Gastroesophageal sphincter (tissue), 4 donors: ENCODE data around the gene GPATCH8. TPM values are rescaled to one million over a fixed set of nuclear protein-coding genes. Genes with fewer than 3 reads are reported as not detected.
"Not testable (repeated sequence)": the region's sequence is repeated elsewhere in the genome, so short reads cannot be mapped to it uniquely, and the experiment has no call there.

Source experiments
- ATAC-seq: fragments of 150-250 bp; one replicate; pipeline ENCODE4 v1.9.1; 2016; ENCODE audit warnings: mild to moderate bottlenecking, moderate library complexity
- H3K27ac ChIP-seq, 4 donors: fragments of 200-600 bp; sonication (generic) in 3 of 4; 1 replicate in 3 of 4; 2 replicates in 1 of 4; pipeline ENCODE4 v1.5.1; 2016 to 2019
- H3K27me3 ChIP-seq: fragments of 200-600 bp; sonication (generic); one replicate; pipeline ENCODE4 v1.5.1; 2019
- H3K36me3 ChIP-seq, 2 donors: fragments of 200-600 bp; sonication (generic); one replicate each; pipeline ENCODE4 v1.5.1; 2019; ENCODE audit warnings: control low read depth in 1 of 2
- H3K4me1 ChIP-seq, 3 donors: fragments of 200-600 bp; sonication (generic); 1 replicate in 2 of 3; 2 replicates in 1 of 3; pipeline ENCODE4 v1.5.1; 2016 to 2019; ENCODE audit warnings: control low read depth in 2 of 3
- H3K4me3 ChIP-seq, 2 donors: fragments of 200-600 bp; sonication (generic); one replicate each; pipeline ENCODE4 v1.5.1; 2019; ENCODE audit warnings: mild to moderate bottlenecking in 1 of 2, moderate library complexity in 1 of 2
- H3K9me3 ChIP-seq, 3 donors: fragments of 200-600 bp; sonication (generic); one replicate each; pipeline ENCODE4 v1.5.1; 2017 to 2019; ENCODE audit warnings: control low read depth in 2 of 3
- EP300 ChIP-seq: sonication (generic); formaldehyde crosslinking; IDR thresholded peaks from one replicate; pipeline ENCODE4 v1.6.1; 2017; ENCODE audit warnings: antibody characterized with exemption, mild to moderate bottlenecking
- POLR2A ChIP-seq, 2 donors: fragments of 450-650 bp; IDR thresholded peaks; one replicate each; pipeline ENCODE4 v1.6.1; 2017; ENCODE audit warnings: antibody characterized with exemption in 2 of 2, mild to moderate bottlenecking in 2 of 2, moderate library complexity in 1 of 2
- POLR2AphosphoS5 ChIP-seq: sonication (generic); formaldehyde crosslinking; IDR thresholded peaks from one replicate; pipeline ENCODE4 v1.6.1; 2017; ENCODE audit warnings: antibody characterized with exemption
- WGBS, 2 donors: methylation state at CpG; one replicate each; pipeline ENCODE4 v1.1.5; 2018; ENCODE audit warnings: low coverage in 1 of 2; 5-methylcytosine and 5-hydroxymethylcytosine counted together
- total RNA-seq, 4 donors: library from RNA; depleted of rRNA; stranded (reverse); fragments of >200 nt; gene quantifications; one replicate each; pipeline ENCODE4 v1.1.0, GENCODE V29; 2016
- TF ChIP-seq, protein P1 (sequence below), 4 experiments: fragments of 200-600 bp in 2 of 4; fragments of 450-650 bp in 2 of 4; sonication (generic) in 1 of 4; IDR thresholded peaks; one replicate each; pipeline ENCODE4 v1.5.1; 2017 to 2019; ENCODE audit warnings: antibody characterized with exemption in 4 of 4, mild to moderate bottlenecking in 2 of 4, moderate library complexity in 2 of 4

GPATCH8 gene
- total RNA-seq, 4 donors from 2014 or later = 21.8 to 54.6 (median 33.9) TPM

DNA sequence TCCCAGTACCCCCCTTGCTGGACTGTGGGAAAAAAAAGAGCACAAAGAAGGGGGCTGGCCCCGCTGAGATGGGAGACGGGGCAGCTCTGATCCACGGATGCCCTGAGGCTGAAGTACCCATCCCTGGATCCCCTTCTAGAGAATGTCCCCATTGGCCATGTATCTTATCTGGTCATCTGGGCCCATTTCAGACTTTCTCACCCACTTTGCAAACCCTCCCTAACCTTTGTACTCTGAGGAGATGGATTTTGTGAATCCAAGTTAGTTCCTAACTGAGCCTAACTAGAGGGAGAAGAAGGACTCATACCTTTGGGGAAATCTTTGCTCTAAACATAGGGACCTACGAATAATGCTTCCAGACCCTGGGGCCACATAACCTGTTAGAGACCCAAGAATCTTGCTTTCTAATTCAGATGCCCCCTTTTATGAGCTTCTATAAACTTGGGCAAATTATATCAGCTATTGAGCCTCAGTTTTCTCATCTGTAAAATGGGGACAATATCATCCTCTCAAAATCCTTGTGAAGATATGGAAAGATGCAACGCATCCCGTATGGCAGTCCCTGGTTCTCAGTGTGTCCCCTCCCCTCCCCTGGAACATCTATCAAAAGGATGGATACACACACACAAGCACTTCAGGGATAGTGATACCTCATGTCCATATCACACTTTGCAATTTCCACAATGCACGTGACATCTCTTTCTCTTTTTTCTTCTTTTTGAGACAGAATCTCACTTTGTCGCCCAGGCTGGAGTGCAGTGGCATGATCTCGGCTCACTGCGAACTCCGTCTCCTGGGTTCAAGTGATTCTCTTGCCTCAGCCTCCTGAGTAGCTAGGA lies 37.3 kb upstream of the GPATCH8 start:
- H3K27me3 ChIP-seq = peaks cover 57% of the 10 kb centered on the region
- H3K9me3 ChIP-seq = no peaks in the 10 kb centered on the region
- TF ChIP-seq, protein P1, sequence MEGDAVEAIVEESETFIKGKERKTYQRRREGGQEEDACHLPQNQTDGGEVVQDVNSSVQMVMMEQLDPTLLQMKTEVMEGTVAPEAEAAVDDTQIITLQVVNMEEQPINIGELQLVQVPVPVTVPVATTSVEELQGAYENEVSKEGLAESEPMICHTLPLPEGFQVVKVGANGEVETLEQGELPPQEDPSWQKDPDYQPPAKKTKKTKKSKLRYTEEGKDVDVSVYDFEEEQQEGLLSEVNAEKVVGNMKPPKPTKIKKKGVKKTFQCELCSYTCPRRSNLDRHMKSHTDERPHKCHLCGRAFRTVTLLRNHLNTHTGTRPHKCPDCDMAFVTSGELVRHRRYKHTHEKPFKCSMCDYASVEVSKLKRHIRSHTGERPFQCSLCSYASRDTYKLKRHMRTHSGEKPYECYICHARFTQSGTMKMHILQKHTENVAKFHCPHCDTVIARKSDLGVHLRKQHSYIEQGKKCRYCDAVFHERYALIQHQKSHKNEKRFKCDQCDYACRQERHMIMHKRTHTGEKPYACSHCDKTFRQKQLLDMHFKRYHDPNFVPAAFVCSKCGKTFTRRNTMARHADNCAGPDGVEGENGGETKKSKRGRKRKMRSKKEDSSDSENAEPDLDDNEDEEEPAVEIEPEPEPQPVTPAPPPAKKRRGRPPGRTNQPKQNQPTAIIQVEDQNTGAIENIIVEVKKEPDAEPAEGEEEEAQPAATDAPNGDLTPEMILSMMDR (IDR thresholded peaks at IDR 0.05) = no peak
- TF ChIP-seq EP300 = no peak
- TF ChIP-seq POLR2A (IDR thresholded peaks at IDR 0.05) = no peak
- TF ChIP-seq POLR2AphosphoS5 = no peak
- H3K27ac ChIP-seq = no peak overlapping the region
- H3K4me3 ChIP-seq = no peak overlapping the region
- WGBS, 2 donors = 84 to 93% methylated on average over 3 to 11 of the region's 11 CpGs
- H3K36me3 ChIP-seq = no peaks in the 10 kb centered on the region
- no peak for ATAC-seq
- H3K4me1 ChIP-seq = peaks cover 0 to 5% (median 0%) of the 10 kb centered on the region in 3 donors

DNA sequence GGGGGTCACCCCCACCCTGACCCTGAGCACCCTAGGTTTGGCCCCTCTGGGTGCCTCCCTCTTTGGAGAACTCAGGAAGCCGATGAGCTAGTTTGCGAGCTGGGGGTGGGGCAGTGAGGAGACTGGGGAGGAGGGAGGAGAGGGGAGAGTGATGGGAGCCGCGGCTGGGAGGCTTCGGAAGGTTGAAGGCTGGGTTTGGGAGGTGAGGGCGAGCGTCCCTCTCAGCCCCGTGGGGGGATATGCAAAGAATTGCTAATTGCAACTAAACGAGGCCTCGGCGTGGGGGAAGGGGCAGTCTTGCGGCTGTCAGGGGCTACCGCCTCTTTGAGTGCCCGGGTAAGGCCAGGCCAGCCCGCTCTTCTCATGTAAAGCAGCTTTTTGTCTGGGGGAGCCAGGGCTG lies 36.5 kb upstream of the GPATCH8 start:
- Histone ChIP-seq H3K9me3 (no peaks in the 10 kb centered on the region), H3K27me3 (peaks cover 50% of the 10 kb centered on the region), H3K27ac (no peak overlapping the region), H3K4me3 (no peak overlapping the region), H3K4me1 (peaks cover 0 to 5% (median 0%) of the 10 kb centered on the region in 3 donors), H3K36me3 (no peaks in the 10 kb centered on the region)
- WGBS, 2 donors = 48% methylated on average over 4 of the region's 15 CpGs; no CpG with 5 or more reads in 1 of the 2 donors
- TF ChIP-seq POLR2AphosphoS5 (no peak), EP300 (no peak), POLR2A (IDR thresholded peaks at IDR 0.05) (no peak)
- TF ChIP-seq, protein P1 (IDR thresholded peaks at IDR 0.05) = no peak
- no peak for ATAC-seq

DNA sequence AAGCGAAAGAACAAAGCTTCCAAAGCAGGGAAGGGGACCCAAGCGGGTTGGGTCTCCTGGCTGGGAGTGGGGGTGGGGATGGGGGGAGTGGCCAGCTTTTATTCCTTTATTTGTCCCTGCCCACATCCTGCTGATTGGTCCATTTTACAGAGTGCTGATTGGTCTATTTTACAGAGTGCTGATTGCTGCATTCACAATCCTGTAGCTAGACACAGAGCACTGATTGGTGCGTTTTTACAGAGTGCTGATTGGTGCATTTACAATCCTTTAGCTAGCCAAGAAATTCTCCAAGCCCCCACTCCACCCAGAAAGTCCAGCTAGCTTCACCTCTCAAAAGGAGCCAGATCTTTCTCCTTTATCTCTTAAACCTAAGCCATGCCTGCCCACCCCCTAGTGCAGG lies 34.7 kb upstream of the GPATCH8 start:
- H3K9me3 ChIP-seq, H3K27ac ChIP-seq, ATAC-seq, H3K4me3 ChIP-seq, H3K36me3 ChIP-seq: not testable (repeated sequence)
- 83 to 100% methylated on average over 1 of the region's 3 CpGs for WGBS, 2 donors
- Histone ChIP-seq H3K4me1 (peaks cover 0 to 16% (median 0%) of the 10 kb centered on the region in 3 donors), H3K27me3 (peaks cover 36% of the 10 kb centered on the region)

DNA sequence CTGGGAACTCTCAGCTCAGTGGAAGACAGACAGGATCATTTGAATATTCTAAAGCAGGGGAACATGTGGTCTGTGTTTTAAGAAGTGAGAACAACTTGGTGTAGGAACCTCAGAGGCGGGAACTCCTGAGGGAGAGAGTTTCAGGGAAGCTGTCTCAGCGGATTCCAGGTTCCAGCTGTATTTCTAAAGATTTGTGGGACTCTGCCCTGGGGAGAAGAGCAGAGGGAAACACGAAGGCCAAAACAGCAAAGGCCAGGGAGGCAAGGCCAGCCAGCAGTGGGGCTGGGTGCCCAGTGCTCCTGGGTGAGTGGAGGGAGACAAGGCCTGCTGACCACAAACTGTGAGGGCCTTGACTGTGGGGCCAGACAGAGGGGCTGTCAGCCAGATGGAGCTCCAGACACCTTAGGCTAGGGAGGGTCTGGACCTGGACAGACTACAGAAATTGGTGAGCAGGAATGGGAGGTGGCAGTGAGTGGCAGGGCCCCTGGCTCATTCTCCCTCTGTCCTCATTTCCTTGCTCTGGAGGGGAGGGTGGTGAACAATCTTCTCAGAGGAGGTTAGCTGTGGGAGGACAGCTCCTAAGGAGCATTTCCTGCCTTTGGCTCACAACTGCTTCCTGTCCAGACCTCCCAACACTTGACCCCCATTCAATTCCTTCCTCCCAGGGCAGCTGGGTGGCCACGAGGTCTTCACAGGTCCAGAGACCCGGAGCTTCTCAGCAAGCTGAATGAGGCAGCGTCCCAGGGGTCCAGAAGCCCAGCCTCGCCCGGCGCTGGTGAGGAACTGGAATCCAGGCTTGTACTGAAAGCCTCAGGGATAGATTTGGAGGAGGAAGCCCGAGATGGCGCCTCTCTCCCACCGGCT lies 33.1 kb upstream of the GPATCH8 start:
- H3K4me1 ChIP-seq = peaks cover 0 to 16% (median 0%) of the 10 kb centered on the region in 3 donors
- H3K27ac ChIP-seq = peak overlapping the region in 3 of 4 donors; percentile 16 to 43 (median 38)
- no peaks in the 10 kb centered on the region for H3K9me3 ChIP-seq
- TF ChIP-seq POLR2AphosphoS5 = no peak
- no peak for TF ChIP-seq POLR2A (IDR thresholded peaks at IDR 0.05)
- TF ChIP-seq, protein P1 (IDR thresholded peaks at IDR 0.05) = no peak
- no peak for TF ChIP-seq EP300
- ATAC-seq = peak; percentile 13
- no peak overlapping the region for H3K4me3 ChIP-seq
- H3K36me3 ChIP-seq = no peaks in the 10 kb centered on the region
- peaks cover 22% of the 10 kb centered on the region for H3K27me3 ChIP-seq
- WGBS, 2 donors = 70% methylated on average over 3 of the region's 12 CpGs; no CpG with 5 or more reads in 1 of the 2 donors

DNA sequence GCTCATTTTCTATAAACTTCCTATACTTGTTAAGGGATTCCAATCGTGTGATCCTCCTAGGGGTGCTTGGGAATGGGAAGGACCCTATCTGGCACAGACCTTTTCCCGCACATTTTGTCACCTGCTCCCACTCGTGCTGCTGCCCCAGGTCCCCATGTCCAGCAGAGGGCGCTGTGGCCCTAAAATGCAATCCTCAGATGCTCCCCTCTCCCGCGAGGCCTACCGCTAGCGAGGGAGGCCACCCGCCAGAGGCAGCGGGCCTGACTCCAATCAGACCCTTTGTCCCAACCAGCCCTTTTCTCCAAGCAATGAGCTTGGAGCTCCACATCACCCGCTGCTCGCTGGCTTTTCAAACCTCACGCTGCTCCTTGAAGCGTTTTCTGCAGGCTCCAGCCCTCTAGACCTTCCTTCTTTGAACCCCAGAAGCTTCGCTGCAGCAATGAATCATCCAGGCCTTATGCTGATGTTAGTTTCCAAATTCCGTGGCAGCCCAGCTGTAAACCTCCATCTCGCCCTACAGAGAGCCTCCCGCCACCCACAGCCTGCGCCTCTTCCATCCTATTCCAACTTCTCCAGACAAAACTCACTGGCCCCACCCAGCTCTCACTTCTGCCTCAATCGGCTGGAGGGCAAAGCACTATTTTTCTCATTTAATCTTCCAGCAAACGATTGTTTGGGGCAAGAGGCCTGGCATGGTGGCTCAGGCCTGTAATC lies 30.5 kb upstream of the GPATCH8 start:
- H3K4me1 ChIP-seq = peaks cover 0 to 16% (median 0%) of the 10 kb centered on the region in 3 donors
- 0 to 13% methylated on average over 10 to 13 of the region's 21 CpGs for WGBS, 2 donors
- TF ChIP-seq, protein P1 (IDR thresholded peaks at IDR 0.05) = peak in 3 of 4 experiments; percentile 92 to 97 (median 96)
- TF ChIP-seq EP300 (no peak), POLR2AphosphoS5 (no peak), POLR2A (IDR thresholded peaks at IDR 0.05) (no peak)
- peak; percentile 90 for ATAC-seq
- H3K9me3 ChIP-seq = no peaks in the 10 kb centered on the region
- H3K36me3 ChIP-seq = no peaks in the 10 kb centered on the region
- peak overlapping the region in 1 of 2 donors; percentile 23 for H3K4me3 ChIP-seq
- peak overlapping the region in 3 of 4 donors; percentile 48 to 64 (median 57) for H3K27ac ChIP-seq
- H3K27me3 ChIP-seq = peaks cover 1% of the 10 kb centered on the region
